Lower leg skin (tissue), 3 donors: ENCODE measurements around the gene JAK1.

Source experiments
- CTCF ChIP-seq, 3 donors: fragments of 450-650 bp; IDR thresholded peaks; one replicate each; pipeline ENCODE4 v1.5.1; 2016; ENCODE audit warnings: antibody characterized with exemption in 3 of 3, mild to moderate bottlenecking in 3 of 3, moderate library complexity in 2 of 3
- POLR2A ChIP-seq, 2 donors: fragments of 450-650 bp; IDR thresholded peaks; one replicate each; pipeline ENCODE4 v1.6.1; 2016 to 2017; ENCODE audit warnings: antibody characterized with exemption in 2 of 2, mild to moderate bottlenecking in 1 of 2, moderate library complexity in 1 of 2

- no peak for TF ChIP-seq CTCF (IDR thresholded peaks at IDR 0.05)
- no peak for TF ChIP-seq POLR2A (IDR thresholded peaks at IDR 0.05)
Observed at GRCh38 chr1:64810001-64810400, 156.3 kb downstream of the JAK1 start.
